GM12865 (cell line): ENCODE results near the gene ETS1.

Source experiments
- DNase-seq: peaks from one replicate; pipeline ENCODE4 v3.0.0; 2010; ENCODE audit warnings: low read depth
- H3K4me3 ChIP-seq: 2 replicates; pipeline ENCODE4 v1.5.1; 2011; ENCODE audit warnings: mild to moderate bottlenecking, low read depth, low read length, control low read depth
- TF ChIP-seq, protein P1 (sequence below): IDR thresholded peaks from 2 replicates; pipeline ENCODE4 v1.5.1; 2011; ENCODE audit warnings: low read length, control low read depth, low read depth, inconsistent platforms; ENCODE audit not compliant: insufficient read depth; ENCODE audit errors: missing control alignments

Gene ETS1

DNA sequence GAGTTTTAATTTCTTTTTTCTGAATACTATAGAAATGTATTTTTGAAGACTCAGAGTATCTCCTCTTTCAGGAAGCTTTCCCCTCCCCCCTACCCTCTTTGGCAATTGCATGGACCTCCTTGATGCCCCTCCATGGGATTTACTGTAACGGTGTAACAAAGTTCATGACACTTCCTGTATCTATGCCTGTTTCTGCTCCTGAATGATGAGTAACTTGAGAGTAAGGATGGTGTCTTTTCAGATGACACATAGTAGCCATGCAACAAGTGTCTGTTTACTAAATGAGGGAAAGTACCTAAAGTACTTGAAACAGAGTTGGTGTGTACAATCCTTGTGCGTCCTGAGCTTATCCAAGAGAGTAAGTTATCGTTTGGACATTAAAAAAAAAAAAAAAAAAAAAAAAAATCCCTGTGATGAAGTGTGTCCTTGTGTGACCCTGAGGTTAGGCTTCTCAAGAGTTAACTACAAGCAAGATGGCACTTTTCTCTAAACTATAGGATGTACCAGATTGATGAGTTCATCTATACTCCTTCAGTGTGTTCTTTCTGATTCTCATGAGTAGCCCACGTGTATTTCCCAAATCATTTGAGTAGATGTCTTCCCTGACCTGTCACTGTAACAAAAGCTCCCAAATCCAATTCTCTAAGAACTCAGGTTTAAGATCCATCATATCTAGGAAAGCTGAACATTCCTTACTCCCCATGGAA is 7.4 kb downstream of the ETS1 start:
- H3K4me3 ChIP-seq = no peak overlapping the region
- peak; percentile 37 for DNase-seq
- TF ChIP-seq, protein P1, sequence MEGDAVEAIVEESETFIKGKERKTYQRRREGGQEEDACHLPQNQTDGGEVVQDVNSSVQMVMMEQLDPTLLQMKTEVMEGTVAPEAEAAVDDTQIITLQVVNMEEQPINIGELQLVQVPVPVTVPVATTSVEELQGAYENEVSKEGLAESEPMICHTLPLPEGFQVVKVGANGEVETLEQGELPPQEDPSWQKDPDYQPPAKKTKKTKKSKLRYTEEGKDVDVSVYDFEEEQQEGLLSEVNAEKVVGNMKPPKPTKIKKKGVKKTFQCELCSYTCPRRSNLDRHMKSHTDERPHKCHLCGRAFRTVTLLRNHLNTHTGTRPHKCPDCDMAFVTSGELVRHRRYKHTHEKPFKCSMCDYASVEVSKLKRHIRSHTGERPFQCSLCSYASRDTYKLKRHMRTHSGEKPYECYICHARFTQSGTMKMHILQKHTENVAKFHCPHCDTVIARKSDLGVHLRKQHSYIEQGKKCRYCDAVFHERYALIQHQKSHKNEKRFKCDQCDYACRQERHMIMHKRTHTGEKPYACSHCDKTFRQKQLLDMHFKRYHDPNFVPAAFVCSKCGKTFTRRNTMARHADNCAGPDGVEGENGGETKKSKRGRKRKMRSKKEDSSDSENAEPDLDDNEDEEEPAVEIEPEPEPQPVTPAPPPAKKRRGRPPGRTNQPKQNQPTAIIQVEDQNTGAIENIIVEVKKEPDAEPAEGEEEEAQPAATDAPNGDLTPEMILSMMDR = no peak

DNA sequence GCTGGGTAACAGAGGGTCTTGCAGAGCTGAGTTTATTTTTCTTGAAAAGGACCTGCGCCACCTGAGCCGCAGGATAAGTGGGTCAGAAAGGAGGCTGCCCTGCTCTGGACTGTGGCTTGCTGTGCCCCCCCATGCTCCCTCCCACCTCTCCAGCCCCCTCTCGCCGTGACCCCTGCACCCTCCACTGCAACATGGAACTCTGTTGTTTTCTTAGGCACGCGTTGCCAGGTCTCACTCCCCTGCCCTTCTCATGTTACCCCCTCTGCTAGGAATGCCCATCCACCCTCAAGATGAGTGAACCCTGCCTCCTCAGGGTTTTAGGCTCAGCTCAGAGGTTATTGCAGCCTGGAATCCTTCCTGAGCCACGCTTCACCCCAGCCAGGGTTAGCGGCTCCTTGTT is 10.8 kb downstream of the ETS1 start:
- TF ChIP-seq, protein P1 = no peak
- H3K4me3 ChIP-seq = no peak overlapping the region
- no peak for DNase-seq

DNA sequence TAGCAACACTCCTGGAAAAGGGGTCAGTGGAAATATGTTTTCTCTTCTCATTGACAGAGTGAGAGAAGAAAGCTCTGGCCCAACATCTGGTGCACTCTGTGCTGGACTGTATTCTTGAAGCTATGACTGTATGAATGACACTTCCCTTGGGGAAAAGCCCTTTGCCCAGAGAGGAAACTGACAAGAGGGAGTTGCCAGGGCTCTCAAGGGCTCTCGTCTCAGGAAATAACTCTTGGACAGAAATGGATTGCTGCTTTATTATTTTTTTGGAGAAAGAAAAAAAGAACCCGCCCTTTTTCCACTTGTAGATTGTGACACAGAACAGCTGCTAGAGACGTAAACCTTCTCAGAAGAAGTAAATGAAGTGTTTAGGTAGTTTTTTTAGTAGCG is 11.4 kb downstream of the ETS1 start:
- DNase-seq = no peak
- TF ChIP-seq, protein P1 = no peak
- H3K4me3 ChIP-seq = no peak overlapping the region

DNA sequence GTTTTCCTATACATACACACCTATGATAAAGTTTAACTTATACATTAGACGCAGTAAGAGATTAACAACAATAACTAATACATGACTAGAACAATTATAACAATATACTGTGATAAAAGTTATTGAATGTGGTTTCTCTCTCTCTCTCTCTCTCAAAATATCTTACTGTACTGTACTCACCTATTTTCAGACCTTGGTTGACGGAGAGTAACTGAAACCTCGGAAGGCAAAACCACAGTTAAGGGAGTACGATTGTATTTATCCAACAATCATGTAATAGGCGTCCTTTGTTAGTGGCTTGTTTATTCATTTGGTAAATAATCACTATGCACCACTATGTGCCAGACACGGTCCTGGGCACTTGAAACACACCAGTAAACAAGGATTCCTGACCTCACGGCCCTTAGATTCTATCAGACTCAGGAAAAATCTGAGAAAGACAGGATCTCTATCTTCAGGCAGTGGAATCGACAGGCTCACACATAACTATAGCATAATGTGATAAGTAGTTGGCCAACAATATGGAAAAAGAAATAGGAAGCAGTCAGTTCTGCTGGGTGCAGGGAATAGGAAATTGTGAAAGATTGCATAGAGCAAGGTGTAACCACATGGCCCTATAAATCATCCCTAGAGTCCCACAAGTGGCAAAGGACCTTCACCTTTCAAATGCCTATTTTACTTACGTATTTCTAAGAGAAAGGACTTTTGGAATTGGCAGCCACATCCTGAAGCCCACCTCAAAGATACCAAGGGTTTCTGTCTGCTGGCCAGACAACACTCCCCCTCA is 12.0 kb downstream of the ETS1 start:
- no peak for DNase-seq
- no peak overlapping the region for H3K4me3 ChIP-seq
- TF ChIP-seq, protein P1 = no peak

DNA sequence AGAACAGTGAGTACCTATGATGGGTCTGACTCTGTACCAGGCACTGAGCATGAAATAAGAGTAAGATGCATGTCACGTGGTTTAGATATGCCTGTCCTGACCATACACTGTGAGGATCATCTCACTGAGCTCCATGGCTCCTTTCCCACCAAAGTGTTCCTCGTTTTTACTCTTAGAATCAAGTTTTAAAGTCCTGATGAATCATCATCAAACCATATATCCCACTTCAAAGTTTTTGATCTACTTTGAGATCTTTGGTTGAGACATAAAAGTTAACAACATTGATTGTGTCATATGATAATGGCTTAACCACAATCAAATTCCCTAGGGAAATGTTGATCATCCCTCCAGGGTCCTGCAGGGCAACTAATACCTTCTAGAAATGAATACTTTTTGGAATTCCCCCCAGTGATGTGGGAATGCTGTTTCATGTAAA is 12.8 kb downstream of the ETS1 start:
- no peak overlapping the region for H3K4me3 ChIP-seq
- TF ChIP-seq, protein P1 = no peak
- no peak for DNase-seq

DNA sequence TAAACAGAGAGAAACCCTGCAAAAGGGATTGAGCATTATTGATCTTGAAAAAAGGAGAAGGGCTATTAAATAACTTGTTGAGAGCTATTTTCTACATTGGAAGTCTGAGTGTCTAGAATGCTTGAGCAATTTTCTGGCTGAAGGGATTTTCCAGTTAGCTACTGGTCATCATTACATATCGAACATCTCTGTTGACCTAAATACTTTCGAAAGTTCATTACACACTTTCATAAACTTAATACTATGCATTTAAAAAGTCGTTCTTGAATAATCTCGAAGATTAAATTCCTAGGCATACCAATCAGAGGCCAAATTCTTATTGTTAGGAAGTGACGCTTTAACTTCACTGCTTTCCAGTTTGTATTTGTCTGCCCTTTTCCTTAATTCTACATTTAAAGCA is 13.7 kb downstream of the ETS1 start:
- TF ChIP-seq, protein P1 = no peak
- H3K4me3 ChIP-seq = no peak overlapping the region
- DNase-seq = no peak
